ENCODE results near the gene KLC1. TPM values are rescaled to one million over a fixed set of nuclear protein-coding genes. Genes with fewer than 3 reads are reported as not detected.
A peak's percentile ranks its signal among the peaks of the same experiment; 100 is the strongest.

The KLC1 gene
- total RNA-seq, 1 experiment from 2014 or later, result 306 TPM

DNA sequence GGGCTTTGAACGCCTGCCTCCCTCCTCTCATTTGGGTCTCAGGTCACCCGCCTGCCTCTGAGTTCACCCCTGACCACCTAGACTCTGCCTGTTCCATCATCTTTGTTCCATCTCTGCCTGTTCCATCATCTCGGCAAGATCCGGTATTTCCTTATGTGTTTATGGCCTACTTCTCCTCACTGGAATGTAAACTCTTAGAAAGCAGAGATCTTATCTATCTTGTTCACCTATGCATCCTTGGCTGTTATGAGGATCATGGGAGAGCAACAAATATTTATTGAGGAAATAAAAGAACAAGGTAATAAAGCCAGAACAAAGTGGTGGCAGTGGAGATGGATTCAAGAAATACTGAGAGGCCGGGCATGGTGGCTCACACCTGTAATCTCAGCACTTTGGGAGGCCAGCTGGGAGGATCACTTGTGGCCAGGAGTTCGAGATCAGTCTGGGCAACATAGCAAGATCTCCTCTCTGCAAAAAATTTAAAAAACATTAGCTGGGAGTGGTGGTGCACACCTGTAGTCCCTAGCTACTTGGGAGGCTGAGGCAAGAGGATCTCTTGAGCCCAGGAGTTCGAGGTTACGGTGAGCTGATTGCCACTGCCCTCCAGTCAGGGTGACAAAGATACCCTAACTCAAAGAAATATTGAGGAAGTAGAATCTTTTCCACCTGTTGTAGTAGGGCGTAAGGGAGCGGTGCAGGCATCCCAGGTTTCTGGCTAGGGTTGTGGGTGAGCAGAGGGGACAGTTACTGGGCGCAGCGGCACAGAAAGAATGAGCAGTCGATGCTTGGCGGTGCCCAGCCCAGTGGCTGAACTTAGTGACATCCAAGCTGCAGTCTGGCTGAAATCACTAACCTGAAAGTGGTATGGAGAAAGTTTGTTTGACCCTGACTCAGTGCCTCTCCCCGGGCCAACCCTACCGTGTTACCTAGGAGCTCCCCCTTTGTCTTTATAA, 1.7 kb upstream of the KLC1 start:
- CTCF ChIA-PET, result no interaction called here
- H4K20me1 ChIP-seq (ENCODE audit: low read length), result peaks cover 25% of the 10 kb centered on the region
- POLR2A ChIA-PET (ENCODE audit: unreplicated experiment), result interaction anchor here (0.7 kb wide), 1 partner anchor 87 kb away, joined by 4 read pairs; no protein-coding TSS in a partner anchor
- BruUV-seq (replicated peaks), result no TSS peak
- ATAC-seq, result peak; percentile 2
- peak overlapping the region; percentile 91 for H3K9ac ChIP-seq (ENCODE audit: low read length)
- H3K36me3 ChIP-seq (ENCODE audit: low read depth, low read length), result peaks cover 4% of the 10 kb centered on the region; the same call in 1 of the 2 replicates
- H3K4me2 ChIP-seq (ENCODE audit: low read length), result peak overlapping the region; percentile 95
- intact Hi-C loops (cut with micrococcal nuclease), result loop anchor here (1.0 kb wide), 1 partner anchor 55 kb away; no protein-coding TSS in a partner anchor
- DNase-seq, result peak; percentile 75
- H3K27ac ChIP-seq (ENCODE audit: low read length), result peak overlapping the region; percentile 93
- H3K9me2 ChIP-seq (replicated peaks; ENCODE audit: low read length), result no peaks in the 10 kb centered on the region
- H3K79me2 ChIP-seq (ENCODE audit: low read length), result peaks cover 41% of the 10 kb centered on the region
- no peaks in the 10 kb centered on the region for H3K9me3 ChIP-seq (ENCODE audit: low read length)
- TF ChIP-seq EZH2 (IDR thresholded peaks at IDR 0.05; ENCODE audit: low read length, unreplicated experiment) (no peak), EZH2phosphoT487 (IDR thresholded peaks at IDR 0.05; ENCODE audit: borderline replicate concordance, low read length) (no peak)
- TF ChIP-seq, protein P1, sequence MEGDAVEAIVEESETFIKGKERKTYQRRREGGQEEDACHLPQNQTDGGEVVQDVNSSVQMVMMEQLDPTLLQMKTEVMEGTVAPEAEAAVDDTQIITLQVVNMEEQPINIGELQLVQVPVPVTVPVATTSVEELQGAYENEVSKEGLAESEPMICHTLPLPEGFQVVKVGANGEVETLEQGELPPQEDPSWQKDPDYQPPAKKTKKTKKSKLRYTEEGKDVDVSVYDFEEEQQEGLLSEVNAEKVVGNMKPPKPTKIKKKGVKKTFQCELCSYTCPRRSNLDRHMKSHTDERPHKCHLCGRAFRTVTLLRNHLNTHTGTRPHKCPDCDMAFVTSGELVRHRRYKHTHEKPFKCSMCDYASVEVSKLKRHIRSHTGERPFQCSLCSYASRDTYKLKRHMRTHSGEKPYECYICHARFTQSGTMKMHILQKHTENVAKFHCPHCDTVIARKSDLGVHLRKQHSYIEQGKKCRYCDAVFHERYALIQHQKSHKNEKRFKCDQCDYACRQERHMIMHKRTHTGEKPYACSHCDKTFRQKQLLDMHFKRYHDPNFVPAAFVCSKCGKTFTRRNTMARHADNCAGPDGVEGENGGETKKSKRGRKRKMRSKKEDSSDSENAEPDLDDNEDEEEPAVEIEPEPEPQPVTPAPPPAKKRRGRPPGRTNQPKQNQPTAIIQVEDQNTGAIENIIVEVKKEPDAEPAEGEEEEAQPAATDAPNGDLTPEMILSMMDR (conservative IDR thresholded peaks at IDR 0.05; ENCODE audit: low read depth, low read length), result no peak
- peaks cover 4% of the 10 kb centered on the region for H3F3A ChIP-seq (ENCODE audit: low read length, unreplicated experiment)
- 0 out of 2 replicates have a peak overlapping the region, but pooled peaks have one; percentile 13 for H2AFZ ChIP-seq (ENCODE audit: low read length)
- H3K27me3 ChIP-seq (ENCODE audit: low read length), result no peaks in the 10 kb centered on the region
- H3K4me3 ChIP-seq (ENCODE audit: low read length), result no peak overlapping the region
- peaks cover 63% of the 10 kb centered on the region for H3K4me1 ChIP-seq (ENCODE audit: insufficient read depth, low read length)

DNA sequence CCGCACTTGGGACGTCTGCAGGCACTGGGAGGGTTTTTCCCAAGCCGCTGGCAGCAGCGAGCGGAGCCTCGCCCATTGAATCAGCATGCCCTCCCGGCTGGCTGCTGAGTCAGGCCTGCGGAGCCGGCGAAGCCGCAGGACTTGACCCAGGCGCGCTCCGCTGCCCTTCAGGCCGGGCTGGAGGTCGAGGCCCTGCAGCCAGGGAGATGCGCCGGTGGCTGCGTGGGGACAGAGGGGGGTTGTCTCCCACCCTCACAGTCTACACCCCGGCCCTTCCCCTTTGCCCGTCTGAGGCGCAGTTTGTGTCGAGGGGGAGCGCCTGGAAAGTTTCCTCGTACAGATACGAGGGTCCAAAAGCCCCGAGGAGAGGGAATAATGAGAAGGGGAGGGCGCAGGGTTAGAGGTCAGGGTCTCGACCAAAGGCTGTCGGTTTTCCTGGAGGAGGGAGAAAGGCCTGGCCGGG, 759 bp upstream of the KLC1 start:
- TF ChIP-seq EZH2 (IDR thresholded peaks at IDR 0.05; ENCODE audit: low read length, unreplicated experiment), result no peak
- TF ChIP-seq, protein P1 (conservative IDR thresholded peaks at IDR 0.05; ENCODE audit: low read depth, low read length), result no peak
- TSS peak; percentile 61 for BruUV-seq (replicated peaks)
- peaks cover 4% of the 10 kb centered on the region for H3F3A ChIP-seq (ENCODE audit: low read length, unreplicated experiment)
- H4K20me1 ChIP-seq (ENCODE audit: low read length), result peaks cover 34% of the 10 kb centered on the region
- H3K9me2 ChIP-seq (replicated peaks; ENCODE audit: low read length), result no peaks in the 10 kb centered on the region
- peak overlapping the region; percentile 97 for H3K4me3 ChIP-seq (ENCODE audit: low read length)
- H3K27me3 ChIP-seq (ENCODE audit: low read length), result no peaks in the 10 kb centered on the region
- ChIA-PET POLR2A (ENCODE audit: unreplicated experiment) (interaction anchor here (0.6 to 0.8 kb wide), 4 partner anchors 26 to 280 kb away, joined by 3 to 4 read pairs (median 4); no protein-coding TSS in a partner anchor), CTCF (no interaction called here)
- peak overlapping the region; percentile 93 for H3K27ac ChIP-seq (ENCODE audit: low read length)
- peaks cover 50% of the 10 kb centered on the region for H3K79me2 ChIP-seq (ENCODE audit: low read length)
- H2AFZ ChIP-seq (ENCODE audit: low read length), result peak overlapping the region; percentile 81
- ATAC-seq (peak; percentile 36), DNase-seq (peak; percentile 89)
- peaks cover 63% of the 10 kb centered on the region for H3K4me1 ChIP-seq (ENCODE audit: insufficient read depth, low read length)
- H3K9me3 ChIP-seq (ENCODE audit: low read length), result no peaks in the 10 kb centered on the region
- peak overlapping the region; percentile 95 for H3K4me2 ChIP-seq (ENCODE audit: low read length)
- peaks cover 4% of the 10 kb centered on the region for H3K36me3 ChIP-seq (ENCODE audit: low read depth, low read length)
- H3K9ac ChIP-seq (ENCODE audit: low read length), result peak overlapping the region; percentile 91
- intact Hi-C loops (cut with micrococcal nuclease), result loop anchor here (1.0 kb wide), 1 partner anchor 56 kb away; no protein-coding TSS in a partner anchor

All from PC-3 (cell line).